Neuronal stem cell (in vitro differentiated cells): ENCODE results near the gene NSMF.

Source experiments
- DNase-seq: peaks from one replicate; pipeline ENCODE4 v3.0.0-alpha.2; 2013; ENCODE audit warnings: low spot score
- H2AFZ ChIP-seq: one replicate; pipeline ENCODE4 v1.6.1; 2013; ENCODE audit warnings: mild to moderate bottlenecking, low read length, inconsistent platforms
- H2AK5ac ChIP-seq: 2 replicates; pipeline ENCODE4 v1.6.1; 2013; ENCODE audit warnings: low read depth, mild to moderate bottlenecking, inconsistent platforms, low read length, moderate library complexity, mixed read lengths
- H2BK120ac ChIP-seq: 2 replicates; pipeline ENCODE4 v1.6.1; 2013; ENCODE audit warnings: low read depth, mild to moderate bottlenecking, inconsistent platforms, low read length, moderate library complexity, mixed read lengths
- H2BK12ac ChIP-seq: one replicate; pipeline ENCODE4 v1.6.1; 2013; ENCODE audit warnings: low read length, inconsistent platforms
- H2BK15ac ChIP-seq: 2 replicates; pipeline ENCODE4 v1.6.1; 2013; ENCODE audit warnings: mild to moderate bottlenecking, low read length, inconsistent platforms, mixed read lengths
- H2BK5ac ChIP-seq: one replicate; pipeline ENCODE4 v1.6.1; 2013; ENCODE audit warnings: inconsistent platforms, mild to moderate bottlenecking, low read length, moderate library complexity
- H3K14ac ChIP-seq: one replicate; pipeline ENCODE4 v1.6.1; 2013; ENCODE audit warnings: low read length, inconsistent platforms
- H3K18ac ChIP-seq: 2 replicates; pipeline ENCODE4 v1.6.1; 2013; ENCODE audit warnings: low read length, inconsistent platforms
- H3K23ac ChIP-seq: 2 replicates; pipeline ENCODE4 v1.6.1; 2013; ENCODE audit warnings: low read depth, mild to moderate bottlenecking, mixed read lengths, low read length, inconsistent platforms; ENCODE audit not compliant: poor library complexity
- H3K27ac ChIP-seq: replicated peaks from 3 replicates; pipeline ENCODE4 v1.5.1; 2013; ENCODE audit warnings: low read length, inconsistent platforms
- H3K27me3 ChIP-seq, 3 experiments: 2 replicates each; pipeline ENCODE4 v1.6.1; 2013; ENCODE audit warnings: low read length in 3 of 3, mild to moderate bottlenecking in 2 of 3, inconsistent platforms in 1 of 3, low read depth in 1 of 3, mixed read lengths in 1 of 3, moderate library complexity in 1 of 3; ENCODE audit not compliant: control insufficient read depth in 3 of 3, insufficient read depth in 3 of 3
- H3K36me3 ChIP-seq, 2 donors: replicated peaks in 1 of 2; 2 replicates each; pipeline ENCODE4 v1.6.1; 2013; ENCODE audit warnings: low read length in 2 of 2; ENCODE audit not compliant: control insufficient read depth in 2 of 2, insufficient read depth in 2 of 2
- H3K4ac ChIP-seq: 2 replicates; pipeline ENCODE4 v1.6.1; 2013; ENCODE audit warnings: inconsistent platforms, mild to moderate bottlenecking, low read length, moderate library complexity
- H3K4me1 ChIP-seq, 2 donors: 1 replicate in 1 of 2; 2 replicates in 1 of 2; pipeline ENCODE4 v1.6.1; 2013; ENCODE audit warnings: low read length in 2 of 2, low read depth in 1 of 2; ENCODE audit not compliant: control insufficient read depth in 2 of 2, insufficient read depth in 1 of 2
- H3K4me2 ChIP-seq: one replicate; pipeline ENCODE4 v1.6.1; 2013; ENCODE audit warnings: mild to moderate bottlenecking, low read length, inconsistent platforms; ENCODE audit not compliant: insufficient read depth, poor library complexity, severe bottlenecking
- H3K4me3 ChIP-seq, 2 donors: 2 replicates each; pipeline ENCODE4 v1.5.1; 2013; ENCODE audit warnings: low read length in 2 of 2, mild to moderate bottlenecking in 2 of 2, inconsistent platforms in 1 of 2, moderate library complexity in 1 of 2
- H3K79me1 ChIP-seq: one replicate; pipeline ENCODE4 v1.6.1; 2013; ENCODE audit warnings: low read depth, mild to moderate bottlenecking, inconsistent platforms, low read length, moderate library complexity
- H3K9ac ChIP-seq: one replicate; pipeline ENCODE4 v1.6.1; 2013; ENCODE audit warnings: mild to moderate bottlenecking, low read depth, low read length, inconsistent platforms; ENCODE audit not compliant: poor library complexity
- H3K9me3 ChIP-seq, 2 donors: replicated peaks in 1 of 2; 2 replicates each; pipeline versions ENCODE3 to v1.6.1; 2013; ENCODE audit warnings: low read length in 2 of 2, mild to moderate bottlenecking in 2 of 2, inconsistent platforms in 1 of 2, low read depth in 1 of 2, mixed read lengths in 1 of 2, moderate library complexity in 1 of 2; ENCODE audit not compliant: control insufficient read depth in 2 of 2, insufficient read depth in 1 of 2
- H4K8ac ChIP-seq: one replicate; pipeline ENCODE4 v1.6.1; 2013; ENCODE audit warnings: low read depth, mild to moderate bottlenecking, inconsistent platforms, low read length, moderate library complexity
- H4K91ac ChIP-seq: one replicate; pipeline ENCODE4 v1.6.1; 2013; ENCODE audit warnings: low read length, low read depth, mild to moderate bottlenecking, inconsistent platforms; ENCODE audit not compliant: poor library complexity
- WGBS, 2 donors: extraction: QIAGEN DNeasy Blood & Tissue Kit; methylation state at CpG; one replicate each; pipeline ENCODE4 v1.1.7; 2013; ENCODE audit warnings: missing lambda C conversion rate in 2 of 2, mixed read lengths in 1 of 2; ENCODE audit not compliant: insufficient read length in 2 of 2, insufficient replicate concordance in 1 of 2; ENCODE audit errors: extremely low coverage in 2 of 2; 5-methylcytosine and 5-hydroxymethylcytosine counted together

NSMF gene

GRCh38 chr9:137427454-137428310 is 31.5 kb downstream of the NSMF start:
- no peak overlapping the region for H2AFZ ChIP-seq
- no CpG with 5 or more reads among the region's 27 CpGs for WGBS, 2 donors

GRCh38 chr9:137426018-137426681 is 33.0 kb downstream of the NSMF start:
- Histone ChIP-seq H3K4me2 (no peak overlapping the region), H3K4me3 (no peak overlapping the region), H3K18ac (no peak overlapping the region), H2BK15ac (peak overlapping the region; percentile 88), H2AFZ (no peak overlapping the region), H3K27me3 (peaks cover 0 to 15% (median 2%) of the 10 kb centered on the region in 3 experiments), H3K79me1 (peaks cover 2% of the 10 kb centered on the region), H3K9me3 (peaks cover 0 to 1% of the 10 kb centered on the region in 2 donors), H2BK12ac (no peak overlapping the region), H3K27ac (no peak overlapping the region), H3K23ac (peak overlapping the region; percentile 25), H4K8ac (no peak overlapping the region), H3K4ac (no peak overlapping the region), H3K14ac (no peak overlapping the region), H3K4me1 (peaks cover 3 to 7% of the 10 kb centered on the region in 2 donors), H2BK5ac (no peak overlapping the region), H3K36me3 (no peaks in the 10 kb centered on the region), H2BK120ac (no peak overlapping the region), H3K9ac (peak overlapping the region; percentile 21), H4K91ac (no peak overlapping the region), H2AK5ac (peak overlapping the region; percentile 28)
- no CpG with 5 or more reads among the region's 18 CpGs for WGBS, 2 donors
- DNase-seq: no peak

More at GRCh38 chr9:137427454-137428310, 31.5 kb downstream of the NSMF start:
- H3K23ac ChIP-seq: no peak overlapping the region
- no peak overlapping the region for H3K9ac ChIP-seq
- H2BK5ac ChIP-seq: no peak overlapping the region
- H4K91ac ChIP-seq: peak overlapping the region; percentile 11
- peaks cover 2% of the 10 kb centered on the region for H3K79me1 ChIP-seq
- H3K4ac ChIP-seq: no peak overlapping the region
- no peak overlapping the region for H3K4me3 ChIP-seq
- no peak overlapping the region for H2BK120ac ChIP-seq
- peak overlapping the region; percentile 31 for H3K14ac ChIP-seq
- DNase-seq: no peak
- H3K9me3 ChIP-seq: peaks cover 0 to 1% of the 10 kb centered on the region in 2 donors
- peaks cover 0 to 15% (median 2%) of the 10 kb centered on the region in 3 experiments for H3K27me3 ChIP-seq
- H3K4me2 ChIP-seq: no peak overlapping the region
- H2BK15ac ChIP-seq: no peak overlapping the region
- no peaks in the 10 kb centered on the region for H3K36me3 ChIP-seq
- peaks cover 0 to 2% of the 10 kb centered on the region in 2 donors for H3K4me1 ChIP-seq
- H3K27ac ChIP-seq: no peak overlapping the region
- H3K18ac ChIP-seq: peak overlapping the region; percentile 67
- H2BK12ac ChIP-seq: no peak overlapping the region
- peak overlapping the region; percentile 66 for H2AK5ac ChIP-seq
- no peak overlapping the region for H4K8ac ChIP-seq

- H4K8ac ChIP-seq: peak overlapping the region; percentile 92
- no CpG with 5 or more reads among the region's 77 CpGs for WGBS, 2 donors
- peak overlapping the region; percentile 91 for H3K4me2 ChIP-seq
- peak overlapping the region; percentile 99 for H2AK5ac ChIP-seq
- peak overlapping the region; percentile 21 for H3K23ac ChIP-seq
- H3K9ac ChIP-seq: peak overlapping the region; percentile 60
- H3K14ac ChIP-seq: peak overlapping the region; percentile 71
- DNase-seq: no peak
- no peak overlapping the region for H2BK5ac ChIP-seq
- peaks cover 0 to 15% (median 2%) of the 10 kb centered on the region in 3 experiments for H3K27me3 ChIP-seq
- H3K4me1 ChIP-seq: peaks cover 3 to 7% of the 10 kb centered on the region in 2 donors
- no peak overlapping the region for H3K27ac ChIP-seq
- peak overlapping the region; percentile 98 for H3K18ac ChIP-seq
- H3K9me3 ChIP-seq: peaks cover 0 to 1% of the 10 kb centered on the region in 2 donors
- no peak overlapping the region for H2BK120ac ChIP-seq
- peak overlapping the region; percentile 95 for H3K4ac ChIP-seq
- peak overlapping the region; percentile 89 for H2BK15ac ChIP-seq
- H2AFZ ChIP-seq: peak overlapping the region; percentile 86
- H2BK12ac ChIP-seq: peak overlapping the region; percentile 94
- no peaks in the 10 kb centered on the region for H3K79me1 ChIP-seq
- H3K4me3 ChIP-seq: peak overlapping the region in 1 of 2 donors; percentile 82
- H4K91ac ChIP-seq: no peak overlapping the region
- peaks cover 0 to 5% of the 10 kb centered on the region in 2 donors for H3K36me3 ChIP-seq
Observed at GRCh38 chr9:137423514-137424291, 35.4 kb downstream of the NSMF start.
